Gastrocnemius medialis (tissue), 4 donors: ENCODE data around the gene UPF3A.

Source experiments
- POLR2A ChIP-seq, 2 donors: fragments of 450-650 bp; IDR thresholded peaks; one replicate each; pipeline ENCODE4 v1.6.1; 2017; ENCODE audit warnings: antibody characterized with exemption in 2 of 2, mild to moderate bottlenecking in 2 of 2, moderate library complexity in 2 of 2
- TF ChIP-seq, protein P1 (sequence below), 5 experiments: fragments of 450-650 bp in 3 of 5; fragments of 200-600 bp in 2 of 5; sonication (generic) in 2 of 5; IDR thresholded peaks in 4 of 5; conservative IDR thresholded peaks in 1 of 5; 1 replicate in 4 of 5; 2 replicates in 1 of 5; pipeline ENCODE4 v1.5.1; 2016 to 2019; ENCODE audit warnings: antibody characterized with exemption in 5 of 5, mild to moderate bottlenecking in 3 of 5, moderate library complexity in 3 of 5

GRCh38 chr13:114261328-114261965 lies 20.0 kb upstream of the UPF3A start:
- TF ChIP-seq, protein P1, sequence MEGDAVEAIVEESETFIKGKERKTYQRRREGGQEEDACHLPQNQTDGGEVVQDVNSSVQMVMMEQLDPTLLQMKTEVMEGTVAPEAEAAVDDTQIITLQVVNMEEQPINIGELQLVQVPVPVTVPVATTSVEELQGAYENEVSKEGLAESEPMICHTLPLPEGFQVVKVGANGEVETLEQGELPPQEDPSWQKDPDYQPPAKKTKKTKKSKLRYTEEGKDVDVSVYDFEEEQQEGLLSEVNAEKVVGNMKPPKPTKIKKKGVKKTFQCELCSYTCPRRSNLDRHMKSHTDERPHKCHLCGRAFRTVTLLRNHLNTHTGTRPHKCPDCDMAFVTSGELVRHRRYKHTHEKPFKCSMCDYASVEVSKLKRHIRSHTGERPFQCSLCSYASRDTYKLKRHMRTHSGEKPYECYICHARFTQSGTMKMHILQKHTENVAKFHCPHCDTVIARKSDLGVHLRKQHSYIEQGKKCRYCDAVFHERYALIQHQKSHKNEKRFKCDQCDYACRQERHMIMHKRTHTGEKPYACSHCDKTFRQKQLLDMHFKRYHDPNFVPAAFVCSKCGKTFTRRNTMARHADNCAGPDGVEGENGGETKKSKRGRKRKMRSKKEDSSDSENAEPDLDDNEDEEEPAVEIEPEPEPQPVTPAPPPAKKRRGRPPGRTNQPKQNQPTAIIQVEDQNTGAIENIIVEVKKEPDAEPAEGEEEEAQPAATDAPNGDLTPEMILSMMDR (IDR thresholded peaks at IDR 0.05 in 4 of 5, conservative IDR thresholded peaks at IDR 0.05 in 1 of 5): no peak
- no peak for TF ChIP-seq POLR2A (IDR thresholded peaks at IDR 0.05)
